ENCODE data around the gene FNDC3B.

GRCh38 chr3:172376881-172377280 is 337.5 kb downstream of the FNDC3B start:
- TF ChIP-seq CTCF (IDR thresholded peaks at IDR 0.05; ENCODE audit: insufficient read depth, low read length, poor library complexity, severe bottlenecking), result no peak
- no peak for TF ChIP-seq EZH2phosphoT487 (conservative IDR thresholded peaks at IDR 0.05; ENCODE audit: low read length)

Data from SU-DHL-6 (cell line).